Spleen (tissue), 7 donors: ENCODE results near the gene SLC37A3.

Experiments used
- POLR2A ChIP-seq, 3 donors: fragments of 450-650 bp; IDR thresholded peaks; one replicate each; pipeline ENCODE4 v1.5.1; 2017; ENCODE audit warnings: antibody characterized with exemption in 3 of 3, mild to moderate bottlenecking in 1 of 3
- POLR2AphosphoS5 ChIP-seq, 3 donors: sonication (generic); formaldehyde crosslinking; IDR thresholded peaks; one replicate each; pipeline ENCODE4 v1.5.1; 2017; ENCODE audit warnings: antibody characterized with exemption in 3 of 3
- TF ChIP-seq, protein P1 (sequence below), 11 experiments: fragments of 200-600 bp in 7 of 11; fragments of 450-650 bp in 4 of 11; sonication (generic) in 4 of 11; IDR thresholded peaks in 8 of 11; conservative IDR thresholded peaks in 3 of 11; 1 replicate in 7 of 11; 2 replicates in 4 of 11; pipeline versions ENCODE4 v1.4.0 to v1.8.0; 2016 to 2021; ENCODE audit warnings: antibody characterized with exemption in 11 of 11, inconsistent platforms in 4 of 11, mild to moderate bottlenecking in 1 of 11
- donor health status: DM: no; HTN: no; CAD: no; lungs with moderate emphysema.
- donor health status: DM: no; HTN: no; CAD: no.
- donor health status: DM: no; HTN: no; CAD: no.

DNA sequence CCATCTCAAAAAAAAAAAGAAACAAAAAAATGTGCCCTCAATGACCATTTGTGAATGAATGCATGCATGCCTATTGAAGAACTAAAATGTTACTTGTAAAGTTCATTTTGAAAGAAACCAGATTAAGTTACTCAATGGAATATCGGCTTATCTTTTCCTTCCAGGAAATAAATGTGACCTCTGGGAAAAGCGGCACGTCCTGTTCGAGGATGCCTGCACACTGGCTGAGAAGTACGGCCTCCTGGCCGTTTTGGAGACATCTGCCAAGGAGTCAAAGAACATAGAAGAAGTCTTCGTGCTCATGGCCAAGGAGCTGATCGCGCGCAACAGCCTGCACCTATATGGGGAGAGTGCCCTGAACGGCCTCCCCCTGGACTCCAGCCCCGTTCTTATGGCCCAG lies 27.4 kb upstream of the SLC37A3 start:
- TF ChIP-seq, protein P1, sequence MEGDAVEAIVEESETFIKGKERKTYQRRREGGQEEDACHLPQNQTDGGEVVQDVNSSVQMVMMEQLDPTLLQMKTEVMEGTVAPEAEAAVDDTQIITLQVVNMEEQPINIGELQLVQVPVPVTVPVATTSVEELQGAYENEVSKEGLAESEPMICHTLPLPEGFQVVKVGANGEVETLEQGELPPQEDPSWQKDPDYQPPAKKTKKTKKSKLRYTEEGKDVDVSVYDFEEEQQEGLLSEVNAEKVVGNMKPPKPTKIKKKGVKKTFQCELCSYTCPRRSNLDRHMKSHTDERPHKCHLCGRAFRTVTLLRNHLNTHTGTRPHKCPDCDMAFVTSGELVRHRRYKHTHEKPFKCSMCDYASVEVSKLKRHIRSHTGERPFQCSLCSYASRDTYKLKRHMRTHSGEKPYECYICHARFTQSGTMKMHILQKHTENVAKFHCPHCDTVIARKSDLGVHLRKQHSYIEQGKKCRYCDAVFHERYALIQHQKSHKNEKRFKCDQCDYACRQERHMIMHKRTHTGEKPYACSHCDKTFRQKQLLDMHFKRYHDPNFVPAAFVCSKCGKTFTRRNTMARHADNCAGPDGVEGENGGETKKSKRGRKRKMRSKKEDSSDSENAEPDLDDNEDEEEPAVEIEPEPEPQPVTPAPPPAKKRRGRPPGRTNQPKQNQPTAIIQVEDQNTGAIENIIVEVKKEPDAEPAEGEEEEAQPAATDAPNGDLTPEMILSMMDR (IDR thresholded peaks at IDR 0.05 in 8 of 11, conservative IDR thresholded peaks at IDR 0.05 in 3 of 11) = no peak
- TF ChIP-seq POLR2A (IDR thresholded peaks at IDR 0.05) (no peak), POLR2AphosphoS5 (IDR thresholded peaks at IDR 0.05) (no peak)
